Activated CD4-positive, alpha-beta memory T cell treated with anti-CD3 and anti-CD28 coated beads for 36 hours (primary cell): Measurements from ENCODE around the gene OR4K5. TPM values are rescaled to one million over a fixed set of nuclear protein-coding genes. Genes with fewer than 3 reads are reported as not detected.

Experiments
- CTCF ChIA-PET: fragments of 350-600 bp; sonication (Branson Sonifier 250); formaldehyde crosslinking; loops from one replicate; lab custom pipeline; 2021; ENCODE audit warnings: antibody characterized with exemption, inconsistent platforms; lab: Charles Lee
- POLR2A ChIA-PET: fragments of 350-600 bp; sonication (Branson Sonifier 250); formaldehyde crosslinking; loops from one replicate; lab custom pipeline; 2021; ENCODE audit warnings: antibody characterized with exemption; lab: Charles Lee
- DNase-seq: peaks from one replicate; pipeline ENCODE4 v3.0.0-alpha.2; 2020
- H3K27ac Mint-ChIP-seq: one replicate; pipeline ENCODE4 v1.8.0; 2021; ENCODE audit warnings: mixed read lengths
- H3K27me3 Mint-ChIP-seq: one replicate; pipeline ENCODE4 v1.8.0; 2021; ENCODE audit warnings: mixed read lengths
- H3K36me3 Mint-ChIP-seq: one replicate; pipeline ENCODE4 v1.8.0; 2021; ENCODE audit warnings: mixed read lengths
- H3K4me1 Mint-ChIP-seq: one replicate; pipeline ENCODE4 v1.8.0; 2021; ENCODE audit warnings: low read depth, mixed read lengths
- H3K4me3 Mint-ChIP-seq: one replicate; pipeline ENCODE4 v1.8.0; 2021; ENCODE audit warnings: mild to moderate bottlenecking, mixed read lengths
- H3K9me3 Mint-ChIP-seq: one replicate; pipeline ENCODE4 v1.8.0; 2021; ENCODE audit warnings: mixed read lengths
- intact Hi-C: fragments of 100-400 bp; cut with micrococcal nuclease; formaldehyde crosslinking; loops from one replicate; pipeline ENCODE4 v1.15.1; 2023
- total RNA-seq, 2 experiments: library from RNA; stranded (reverse); gene quantifications; one replicate each; pipeline ENCODE4 v1.2.3, GENCODE V29; 2021

OR4K5 gene
- not detected for total RNA-seq

DNA sequence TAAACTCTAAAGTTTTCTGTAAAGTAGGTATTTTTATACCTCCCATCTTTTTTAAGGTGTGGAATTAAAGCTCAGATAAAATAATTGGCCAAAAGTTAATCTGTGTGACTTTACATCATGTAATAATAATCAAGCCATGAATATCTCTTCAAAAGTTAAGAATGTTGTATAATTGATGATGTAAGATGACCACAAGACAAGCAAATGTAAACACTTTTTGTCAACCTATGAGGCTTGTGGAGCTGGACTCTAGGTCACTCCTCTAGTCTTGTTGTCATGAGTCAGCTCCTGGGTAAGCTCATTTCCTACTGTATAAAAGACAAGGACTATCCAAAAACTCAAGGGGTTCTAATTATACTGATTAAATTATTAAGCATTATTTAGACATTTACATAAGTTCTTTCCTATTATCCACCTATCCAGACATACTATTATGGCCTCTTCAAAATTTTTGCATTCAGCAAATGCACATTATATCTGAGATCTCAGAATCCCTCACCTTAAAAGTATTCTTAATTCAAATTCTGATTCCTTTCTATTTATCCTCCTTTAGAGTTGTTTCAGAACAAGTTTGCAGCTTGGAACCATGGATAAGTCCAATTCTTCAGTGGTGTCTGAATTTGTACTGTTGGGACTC, at the start of gene OR4K5:
TSS of gene OR4K5 (plus strand) at position 587 of the 637 bp plus-strand sequence. CDS start at position 587, 0 bp downstream.
- POLR2A ChIA-PET: no interaction called here
- Mint-ChIP-seq H3K27me3 (no peaks in the 10 kb centered on the region), H3K9me3 (no peaks in the 10 kb centered on the region)

DNA sequence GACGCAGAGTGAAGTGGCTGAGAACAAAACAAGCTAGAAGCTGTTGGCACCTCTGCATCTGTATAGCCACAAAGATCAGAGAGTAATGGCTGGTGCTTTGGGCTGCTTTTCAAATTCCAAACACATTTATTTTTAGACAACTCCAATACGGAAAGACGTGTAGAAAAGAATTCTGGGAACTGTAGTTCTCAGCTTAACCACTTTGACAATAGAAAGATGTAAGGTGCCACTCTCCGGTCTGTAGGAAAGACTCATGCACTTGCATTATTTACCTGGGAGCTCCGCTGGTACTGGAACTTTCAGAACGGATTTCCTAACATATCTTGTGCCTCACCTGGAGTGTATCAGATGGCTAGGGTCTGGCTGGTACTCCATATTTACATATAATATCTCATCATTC, 47.2 kb upstream of the OR4K5 start:
- intact Hi-C loops: no loop called here

More for the DNA sequence above, at the start of gene OR4K5:
- Mint-ChIP-seq H3K36me3 (no peaks in the 10 kb centered on the region), H3K4me3 (no peak within 1 kb of the TSS), H3K4me1 (no peaks in the 10 kb centered on the region), H3K27ac (no peak within 1 kb of the TSS)
- CTCF ChIA-PET: no interaction called here
- no peak for DNase-seq
- intact Hi-C loops: no loop called here

DNA sequence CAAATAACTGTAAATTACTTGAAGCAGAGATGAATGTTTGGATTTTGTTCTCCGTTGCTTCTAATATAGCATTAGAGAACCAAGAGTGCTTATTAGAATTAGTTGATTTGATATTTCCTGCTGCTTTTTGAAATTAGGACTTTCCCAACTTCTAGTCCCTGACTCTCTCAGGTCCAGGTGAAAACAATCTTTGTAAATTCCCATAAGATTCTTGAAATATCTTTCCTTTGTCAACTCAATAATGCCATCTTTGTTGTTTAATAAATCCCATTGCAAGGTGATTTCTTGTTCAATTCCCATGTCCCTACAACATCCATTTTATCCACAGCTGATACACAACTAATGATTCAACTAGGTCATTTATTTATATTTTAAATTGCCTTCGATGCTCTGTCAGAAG, 45.6 kb upstream of the OR4K5 start, which contains the start of gene OR4K2:
TSS of gene OR4K2 (plus strand) at position 301 of the 400 bp plus-strand sequence. CDS start 1,126 bp downstream, outside the sequence.
- intact Hi-C loops: no loop called here
- ChIA-PET CTCF (no interaction called here), POLR2A (no interaction called here)
- Mint-ChIP-seq H3K27ac (no peak within 1 kb of the TSS), H3K9me3 (no peaks in the 10 kb centered on the region), H3K4me3 (no peak within 1 kb of the TSS), H3K36me3 (no peaks in the 10 kb centered on the region), H3K4me1 (no peaks in the 10 kb centered on the region), H3K27me3 (no peaks in the 10 kb centered on the region)
- no peak for DNase-seq

More for the DNA sequence above, 47.2 kb upstream of the OR4K5 start:
- H3K27me3 Mint-ChIP-seq: no peaks in the 10 kb centered on the region
- no peak overlapping the region for H3K27ac Mint-ChIP-seq
- DNase-seq: no peak
- CTCF ChIA-PET: no interaction called here
- no peaks in the 10 kb centered on the region for H3K4me1 Mint-ChIP-seq
- H3K36me3 Mint-ChIP-seq: no peaks in the 10 kb centered on the region
- POLR2A ChIA-PET: no interaction called here
- no peaks in the 10 kb centered on the region for H3K9me3 Mint-ChIP-seq
- no peak overlapping the region for H3K4me3 Mint-ChIP-seq

DNA sequence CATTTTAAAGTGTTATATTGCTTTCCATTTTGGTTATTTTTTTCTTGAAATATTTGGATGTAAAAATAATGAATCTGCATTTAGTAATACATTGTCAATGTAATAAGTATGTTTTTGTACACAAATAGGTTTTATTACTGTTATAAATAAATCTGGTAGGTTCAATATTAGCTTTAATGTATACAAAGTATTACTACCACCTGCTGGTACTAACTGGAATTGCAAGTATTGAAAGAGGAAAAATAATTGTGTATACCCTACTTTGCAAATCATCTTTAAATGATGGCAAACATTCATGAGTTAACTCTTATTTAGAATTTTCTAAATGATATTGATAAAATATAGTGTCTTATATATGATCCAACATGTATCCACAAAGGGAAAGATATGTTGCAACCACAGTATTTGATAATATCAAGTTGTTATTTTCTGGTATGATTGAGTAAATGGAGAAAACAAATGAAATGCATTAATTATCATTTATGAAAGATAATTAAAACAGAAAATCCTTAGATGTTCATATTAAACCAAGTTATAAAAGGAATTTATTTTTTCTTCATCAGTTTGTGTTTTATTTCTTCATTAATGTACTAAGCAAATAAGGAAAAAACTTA, 42.3 kb upstream of the OR4K5 start:
- Mint-ChIP-seq H3K27ac (no peak overlapping the region), H3K4me3 (no peak overlapping the region), H3K27me3 (no peaks in the 10 kb centered on the region), H3K36me3 (no peaks in the 10 kb centered on the region), H3K4me1 (no peaks in the 10 kb centered on the region), H3K9me3 (no peaks in the 10 kb centered on the region)
- POLR2A ChIA-PET: no interaction called here
- no peak for DNase-seq
- intact Hi-C loops: no loop called here
- CTCF ChIA-PET: interaction anchor here (0.8 kb wide), 1 partner anchor 11 kb away, joined by 3 read pairs; no protein-coding TSS in a partner anchor

DNA sequence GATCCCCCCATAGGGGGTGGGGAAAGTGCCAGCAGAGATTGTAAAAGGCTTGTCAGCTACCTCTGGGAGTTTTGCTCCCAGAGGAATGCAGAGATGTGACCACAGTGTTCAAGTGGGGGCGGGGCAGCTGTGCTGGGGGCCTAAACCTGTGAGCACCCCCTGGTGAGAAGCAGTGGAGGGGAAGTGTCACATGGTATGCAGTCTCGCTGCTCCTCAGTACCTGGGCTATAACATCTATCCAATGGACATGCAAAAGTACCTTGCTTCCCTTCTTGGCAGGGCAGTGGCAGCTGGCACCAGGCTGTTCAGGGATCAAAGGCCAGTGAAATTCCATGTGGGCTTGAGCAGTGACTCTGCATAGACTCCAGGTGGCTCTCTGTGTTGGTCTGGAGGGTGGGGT, 25.1 kb upstream of the OR4K5 start:
- H3K4me1 Mint-ChIP-seq: no peaks in the 10 kb centered on the region
- H3K27me3 Mint-ChIP-seq: no peaks in the 10 kb centered on the region
- H3K4me3 Mint-ChIP-seq: no peak overlapping the region
- DNase-seq: no peak
- POLR2A ChIA-PET: no interaction called here
- H3K36me3 Mint-ChIP-seq: peaks cover 5% of the 10 kb centered on the region
- intact Hi-C loops: no loop called here
- H3K9me3 Mint-ChIP-seq: peaks cover 46% of the 10 kb centered on the region
- no peak overlapping the region for H3K27ac Mint-ChIP-seq
- CTCF ChIA-PET: no interaction called here

GRCh38 chr14:19900999-19901398, 19.4 kb upstream of the OR4K5 start:
- Mint-ChIP-seq H3K27me3 (no peaks in the 10 kb centered on the region), H3K27ac (no peak overlapping the region), H3K4me3 (no peak overlapping the region), H3K9me3 (peaks cover 16% of the 10 kb centered on the region), H3K36me3 (peaks cover 1% of the 10 kb centered on the region), H3K4me1 (no peaks in the 10 kb centered on the region)
- intact Hi-C loops: no loop called here
- POLR2A ChIA-PET: no interaction called here
- no peak for DNase-seq
- CTCF ChIA-PET: no interaction called here

- no peak overlapping the region for H3K4me3 Mint-ChIP-seq
- no peak overlapping the region for H3K27ac Mint-ChIP-seq
Measured at GRCh38 chr14:19902409-19902808, 18.0 kb upstream of the OR4K5 start.

GRCh38 chr14:19906665-19907064, 13.7 kb upstream of the OR4K5 start:
- CTCF ChIA-PET: no interaction called here
- no peak for DNase-seq
- Mint-ChIP-seq H3K36me3 (no peaks in the 10 kb centered on the region), H3K27ac (no peak overlapping the region), H3K4me1 (no peaks in the 10 kb centered on the region), H3K9me3 (peaks cover under 1% of the 10 kb centered on the region), H3K4me3 (no peak overlapping the region), H3K27me3 (no peaks in the 10 kb centered on the region)
- POLR2A ChIA-PET: no interaction called here
- intact Hi-C loops: no loop called here

More at GRCh38 chr14:19902409-19902808, 18.0 kb upstream of the OR4K5 start:
- intact Hi-C loops: no loop called here
- Mint-ChIP-seq H3K36me3 (no peaks in the 10 kb centered on the region), H3K4me1 (no peaks in the 10 kb centered on the region), H3K9me3 (peaks cover 3% of the 10 kb centered on the region), H3K27me3 (no peaks in the 10 kb centered on the region)
- POLR2A ChIA-PET: no interaction called here
- CTCF ChIA-PET: no interaction called here
- DNase-seq: no peak

DNA sequence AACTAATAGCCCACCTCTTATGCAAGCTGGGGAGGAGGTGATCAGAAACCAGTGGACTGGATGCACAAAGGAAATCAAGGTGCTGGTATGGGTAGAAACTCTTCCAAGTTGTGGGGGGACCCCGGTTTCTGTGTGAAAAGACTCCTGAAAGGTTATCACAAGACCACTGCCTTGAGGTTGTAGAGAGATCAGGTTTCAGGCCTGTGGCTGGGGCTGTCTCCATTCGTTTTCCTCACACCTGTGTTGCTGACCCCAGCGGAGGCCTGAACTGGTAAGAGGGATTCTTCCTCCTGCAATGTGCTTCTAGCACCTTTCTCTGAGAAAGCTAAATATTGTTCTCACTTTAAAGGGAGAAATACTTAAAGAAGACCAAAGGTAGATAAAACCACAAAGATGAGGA, 9.3 kb upstream of the OR4K5 start:
- POLR2A ChIA-PET: no interaction called here
- Mint-ChIP-seq H3K4me3 (no peak overlapping the region), H3K9me3 (peaks cover 2% of the 10 kb centered on the region), H3K27ac (no peak overlapping the region), H3K27me3 (no peaks in the 10 kb centered on the region), H3K4me1 (no peaks in the 10 kb centered on the region), H3K36me3 (no peaks in the 10 kb centered on the region)
- no peak for DNase-seq
- CTCF ChIA-PET: no interaction called here
- intact Hi-C loops: no loop called here

DNA sequence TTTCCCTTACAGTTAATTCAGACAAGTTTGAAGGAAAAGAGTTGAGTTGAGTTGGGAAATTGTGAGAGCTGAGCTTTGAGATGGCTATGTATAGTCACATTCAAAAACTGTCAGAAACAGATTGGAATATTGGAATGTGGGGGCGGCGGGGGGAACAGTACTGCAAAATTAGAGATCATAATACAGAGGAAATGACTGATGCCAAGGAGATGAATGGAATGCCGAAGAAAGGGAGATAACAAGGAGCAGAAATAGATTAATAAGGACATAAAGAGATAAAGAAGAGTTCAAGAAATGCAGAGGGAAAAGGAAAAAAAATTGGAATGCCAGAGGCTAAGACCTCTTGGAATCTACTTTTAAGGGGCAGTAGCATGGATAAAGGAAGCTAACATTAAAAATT, 3.2 kb upstream of the OR4K5 start:
- no peak for DNase-seq
- Mint-ChIP-seq H3K4me1 (no peaks in the 10 kb centered on the region), H3K27ac (no peak overlapping the region), H3K27me3 (no peaks in the 10 kb centered on the region), H3K4me3 (no peak overlapping the region), H3K9me3 (no peaks in the 10 kb centered on the region), H3K36me3 (no peaks in the 10 kb centered on the region)
- ChIA-PET POLR2A (no interaction called here), CTCF (interaction anchor here (0.8 kb wide), 1 partner anchor 10 kb away, joined by 3 read pairs; no protein-coding TSS in a partner anchor)
- intact Hi-C loops: no loop called here

DNA sequence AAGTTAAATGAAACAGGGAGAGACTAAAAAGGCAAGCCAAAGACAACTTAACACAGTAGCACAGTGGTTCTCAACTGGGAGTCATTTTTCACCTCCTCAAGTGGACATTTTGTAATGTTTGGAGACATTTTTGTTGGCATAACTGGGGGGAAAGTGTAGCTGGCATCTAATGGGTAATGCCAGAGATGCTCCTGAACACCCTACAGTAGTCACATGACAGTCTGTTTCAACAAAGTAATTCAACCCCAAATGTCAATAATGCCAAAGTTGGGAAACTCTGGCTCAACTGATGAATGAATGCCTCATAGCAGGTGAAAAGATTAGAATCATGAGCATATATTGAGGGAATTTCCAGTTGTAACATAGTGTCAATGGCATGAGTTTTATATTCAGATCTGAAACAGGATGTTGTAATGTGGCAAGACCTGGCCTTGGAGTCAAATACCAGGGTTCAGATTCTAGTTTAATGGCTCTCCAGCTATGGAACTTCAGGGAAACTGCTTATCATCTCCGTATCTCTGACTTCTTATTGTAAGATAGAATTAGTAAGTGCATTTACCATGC, 2.4 kb upstream of the OR4K5 start:
- H3K4me1 Mint-ChIP-seq: no peaks in the 10 kb centered on the region
- H3K36me3 Mint-ChIP-seq: no peaks in the 10 kb centered on the region
- H3K27ac Mint-ChIP-seq: no peak overlapping the region
- intact Hi-C loops: no loop called here
- DNase-seq: no peak
- ChIA-PET CTCF (interaction anchor here (0.8 kb wide), 1 partner anchor 11 kb away, joined by 3 read pairs; no protein-coding TSS in a partner anchor), POLR2A (no interaction called here)
- H3K9me3 Mint-ChIP-seq: no peaks in the 10 kb centered on the region
- no peaks in the 10 kb centered on the region for H3K27me3 Mint-ChIP-seq
- H3K4me3 Mint-ChIP-seq: no peak overlapping the region

- intact Hi-C loops: no loop called here
- no peaks in the 10 kb centered on the region for H3K36me3 Mint-ChIP-seq
- no peaks in the 10 kb centered on the region for H3K9me3 Mint-ChIP-seq
- ChIA-PET POLR2A (no interaction called here), CTCF (no interaction called here)
- H3K4me1 Mint-ChIP-seq: no peaks in the 10 kb centered on the region
- no peak for DNase-seq
- H3K4me3 Mint-ChIP-seq: no peak overlapping the region
- H3K27ac Mint-ChIP-seq: no peak overlapping the region
- no peaks in the 10 kb centered on the region for H3K27me3 Mint-ChIP-seq
Measured at GRCh38 chr14:19918553-19919264, 1.7 kb upstream of the OR4K5 start.
